Fibroblast of villous mesenchyme (primary cell): ENCODE data around the gene SLC25A19. TPM values are rescaled to one million over a fixed set of nuclear protein-coding genes. Genes with fewer than 3 reads are reported as not detected.

Source experiments
- DNase-seq: peaks from one replicate; pipeline ENCODE4 v3.0.0-alpha.2; 2010; ENCODE audit warnings: low read depth
- H3K4me3 ChIP-seq: 2 replicates; pipeline ENCODE4 v1.5.1; 2011; ENCODE audit warnings: low read depth, mild to moderate bottlenecking, low read length
- CTCF ChIP-seq: IDR thresholded peaks from 2 replicates; pipeline ENCODE4 v1.5.1; 2012; ENCODE audit warnings: low read depth, mild to moderate bottlenecking, low read length; ENCODE audit not compliant: insufficient read depth
- total RNA-seq: library from RNA; depleted of rRNA; stranded (reverse); fragments of >200 nt; gene quantifications from 2 replicates; pipeline ENCODE4 v1.2.3, GENCODE V29; 2012

Gene SLC25A19
- total RNA-seq, 1 donor, result 7.8 TPM

- peak overlapping the region; percentile 88 for H3K4me3 ChIP-seq
- DNase-seq, result no peak
- no peak for TF ChIP-seq CTCF
Measured at GRCh38 chr17:75269844-75270217, 19.4 kb downstream of the SLC25A19 start.

- no peak for TF ChIP-seq CTCF
- DNase-seq, result no peak
- H3K4me3 ChIP-seq, result no peak overlapping the region
Measured at GRCh38 chr17:75267411-75268232, 21.6 kb downstream of the SLC25A19 start.

- DNase-seq, result no peak
- no peak overlapping the region for H3K4me3 ChIP-seq
- no peak for TF ChIP-seq CTCF
Measured at GRCh38 chr17:75267153-75267410, 22.2 kb downstream of the SLC25A19 start.

GRCh38 chr17:75266316-75267152 is 22.7 kb downstream of the SLC25A19 start:
- H3K4me3 ChIP-seq, result no peak overlapping the region
- DNase-seq, result no peak
- TF ChIP-seq CTCF, result no peak

GRCh38 chr17:75265614-75266315 is 23.5 kb downstream of the SLC25A19 start:
- no peak for DNase-seq
- TF ChIP-seq CTCF, result no peak
- no peak overlapping the region for H3K4me3 ChIP-seq

GRCh38 chr17:75263055-75263454 is 26.2 kb downstream of the SLC25A19 start:
- H3K4me3 ChIP-seq, result no peak overlapping the region

More at GRCh38 chr17:75263055-75263454, 26.2 kb downstream of the SLC25A19 start:
- TF ChIP-seq CTCF, result no peak
- no peak for DNase-seq
